GM12891 (cell line): ENCODE measurements around the gene CCDC9.
"Not testable (repeated sequence)": the region's sequence is repeated elsewhere in the genome, so short reads cannot be mapped to it uniquely, and the experiment has no call there.

ENCODE experiments used
- POLR2A ChIP-seq: IDR thresholded peaks from 2 replicates; pipeline ENCODE4 v1.6.1; 2011; ENCODE audit warnings: low read depth, low read length, control low read depth
- POLR2AphosphoS5 ChIP-seq: IDR thresholded peaks from 2 replicates; pipeline ENCODE4 v1.6.1; 2011; ENCODE audit warnings: low read depth, low read length, control low read depth

- TF ChIP-seq POLR2AphosphoS5, POLR2A: not testable (repeated sequence)
Observed at GRCh38 chr19:47253016-47253415, 3.3 kb upstream of the CCDC9 start.
